Transverse colon (tissue), 4 donors: ENCODE measurements around the gene MRPL2.

Source experiments
- CTCF ChIP-seq, 5 experiments: fragments of 200-600 bp in 3 of 5; fragments of 450-650 bp in 2 of 5; sonication (generic) in 3 of 5; IDR thresholded peaks; 1 replicate in 2 of 5; 2 replicates in 3 of 5; pipeline ENCODE4 v1.5.1; 2016 to 2017; ENCODE audit warnings: antibody characterized with exemption in 5 of 5, inconsistent platforms in 3 of 5, mild to moderate bottlenecking in 2 of 5, moderate library complexity in 1 of 5
- EP300 ChIP-seq: sonication (generic); formaldehyde crosslinking; IDR thresholded peaks from one replicate; pipeline ENCODE4 v1.6.1; 2017; ENCODE audit warnings: antibody characterized with exemption, low read depth
- POLR2A ChIP-seq: fragments of 450-650 bp; IDR thresholded peaks from one replicate; pipeline ENCODE4 v1.6.1; 2016; ENCODE audit warnings: antibody characterized with exemption, mild to moderate bottlenecking, moderate library complexity
- POLR2AphosphoS5 ChIP-seq, 3 donors: sonication (generic); formaldehyde crosslinking; IDR thresholded peaks; one replicate each; pipeline ENCODE4 v1.6.1; 2016; ENCODE audit warnings: antibody characterized with exemption in 3 of 3

- TF ChIP-seq CTCF (IDR thresholded peaks at IDR 0.05) (no peak), POLR2A (no peak), POLR2AphosphoS5 (IDR thresholded peaks at IDR 0.05) (no peak), EP300 (no peak)
These were observed 46.0 kb downstream of the MRPL2 start for GRCh38 chr6:43013097-43013842.
